IMR-90 (cell line): ENCODE results near the gene TMEM95.

ENCODE experiments used
- FOS ChIP-seq: fragments of 150-350 bp; IDR thresholded peaks from 2 replicates; pipeline ENCODE4 v1.6.1; 2016; ENCODE audit warnings: low read depth, low read length
- MXI1 ChIP-seq: IDR thresholded peaks from 2 replicates; pipeline ENCODE4 v1.6.1; 2012; ENCODE audit warnings: low read depth, mild to moderate bottlenecking, low read length, moderate library complexity, borderline replicate concordance
- NFE2L2 ChIP-seq: fragments of 150-350 bp; IDR thresholded peaks from 2 replicates; pipeline ENCODE4 v1.6.1; 2016; ENCODE audit warnings: low read depth, mild to moderate bottlenecking, low read length
- POLR2A ChIP-seq: IDR thresholded peaks from 2 replicates; pipeline ENCODE4 v1.6.1; 2012; ENCODE audit warnings: mild to moderate bottlenecking, low read depth, low read length
- RAD21 ChIP-seq: IDR thresholded peaks from 2 replicates; pipeline ENCODE4 v1.6.1; 2012; ENCODE audit warnings: low read length, improper control_type of control experiment
- RCOR1 ChIP-seq: IDR thresholded peaks from 2 replicates; pipeline ENCODE4 v1.6.1; 2012; ENCODE audit warnings: mild to moderate bottlenecking, low read length, improper control_type of control experiment; ENCODE audit not compliant: insufficient replicate concordance
- SMC3 ChIP-seq: fragments of 150-350 bp; IDR thresholded peaks from 2 replicates; pipeline ENCODE4 v1.6.1; 2016; ENCODE audit warnings: low read depth, mild to moderate bottlenecking, antibody characterized with exemption, low read length, moderate library complexity
- USF2 ChIP-seq: fragments of 150-350 bp; IDR thresholded peaks from 2 replicates; pipeline ENCODE4 v1.6.1; 2017; ENCODE audit warnings: mild to moderate bottlenecking, antibody characterized with exemption, low read length, low read depth
- TF ChIP-seq, protein P1 (sequence below): conservative IDR thresholded peaks from 2 replicates; pipeline ENCODE4 v1.5.1; 2012; ENCODE audit warnings: mild to moderate bottlenecking, low read depth, low read length, improper control_type of control experiment

GRCh38 chr17:7356756-7357155, 1.8 kb downstream of the TMEM95 start:
- TF ChIP-seq POLR2A (no peak), MXI1 (no peak), NFE2L2 (no peak), SMC3 (no peak), RCOR1 (no peak), FOS (no peak), RAD21 (no peak), USF2 (no peak)
- TF ChIP-seq, protein P1, sequence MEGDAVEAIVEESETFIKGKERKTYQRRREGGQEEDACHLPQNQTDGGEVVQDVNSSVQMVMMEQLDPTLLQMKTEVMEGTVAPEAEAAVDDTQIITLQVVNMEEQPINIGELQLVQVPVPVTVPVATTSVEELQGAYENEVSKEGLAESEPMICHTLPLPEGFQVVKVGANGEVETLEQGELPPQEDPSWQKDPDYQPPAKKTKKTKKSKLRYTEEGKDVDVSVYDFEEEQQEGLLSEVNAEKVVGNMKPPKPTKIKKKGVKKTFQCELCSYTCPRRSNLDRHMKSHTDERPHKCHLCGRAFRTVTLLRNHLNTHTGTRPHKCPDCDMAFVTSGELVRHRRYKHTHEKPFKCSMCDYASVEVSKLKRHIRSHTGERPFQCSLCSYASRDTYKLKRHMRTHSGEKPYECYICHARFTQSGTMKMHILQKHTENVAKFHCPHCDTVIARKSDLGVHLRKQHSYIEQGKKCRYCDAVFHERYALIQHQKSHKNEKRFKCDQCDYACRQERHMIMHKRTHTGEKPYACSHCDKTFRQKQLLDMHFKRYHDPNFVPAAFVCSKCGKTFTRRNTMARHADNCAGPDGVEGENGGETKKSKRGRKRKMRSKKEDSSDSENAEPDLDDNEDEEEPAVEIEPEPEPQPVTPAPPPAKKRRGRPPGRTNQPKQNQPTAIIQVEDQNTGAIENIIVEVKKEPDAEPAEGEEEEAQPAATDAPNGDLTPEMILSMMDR = no peak
